BE2C (cell line): ENCODE data around the gene CAMTA1.
"Not testable (repeated sequence)": the region's sequence is repeated elsewhere in the genome, so short reads cannot be mapped to it uniquely, and the experiment has no call there.

ENCODE experiments used
- DNase-seq: peaks from one replicate; pipeline ENCODE4 v3.0.0-alpha.2; 2020
- H3K27me3 ChIP-seq: fragments of 250-450 bp; sonication (Bioruptor Pico); 2 replicates; pipeline ENCODE4 v1.5.1; 2020; ENCODE audit warnings: mild to moderate bottlenecking
- H3K36me3 ChIP-seq: fragments of 250-450 bp; sonication (Bioruptor Pico); 2 replicates; pipeline ENCODE4 v1.5.1; 2020; ENCODE audit warnings: mild to moderate bottlenecking
- H3K4me1 ChIP-seq: fragments of 250-450 bp; sonication (Bioruptor Pico); 2 replicates; pipeline ENCODE4 v1.5.1; 2020
- H3K4me3 ChIP-seq: 2 replicates; pipeline ENCODE4 v1.5.1; 2011; ENCODE audit warnings: low read depth, low read length
- H3K9me3 ChIP-seq: fragments of 250-450 bp; sonication (Bioruptor Pico); 2 replicates; pipeline ENCODE4 v1.5.1; 2020
- CTCF ChIP-seq: IDR thresholded peaks from 2 replicates; pipeline ENCODE4 v1.5.1; 2012; ENCODE audit warnings: mild to moderate bottlenecking, low read depth, low read length

CAMTA1 gene

GRCh38 chr1:7704214-7705047 is 919.2 kb downstream of the CAMTA1 start:
- H3K4me3 ChIP-seq, result peak overlapping the region; percentile 30
- no peaks in the 10 kb centered on the region for H3K27me3 ChIP-seq

GRCh38 chr1:7705048-7705907 is 920.0 kb downstream of the CAMTA1 start:
- DNase-seq, result peak; percentile 21
- no peaks in the 10 kb centered on the region for H3K4me1 ChIP-seq
- no peaks in the 10 kb centered on the region for H3K9me3 ChIP-seq
- H3K36me3 ChIP-seq, result no peaks in the 10 kb centered on the region
- no peaks in the 10 kb centered on the region for H3K27me3 ChIP-seq
- no peak for TF ChIP-seq CTCF
- peak overlapping the region; percentile 30 for H3K4me3 ChIP-seq

More at GRCh38 chr1:7704214-7705047, 919.2 kb downstream of the CAMTA1 start:
- TF ChIP-seq CTCF, result no peak
- Histone ChIP-seq H3K9me3 (no peaks in the 10 kb centered on the region), H3K4me1 (no peaks in the 10 kb centered on the region), H3K36me3 (no peaks in the 10 kb centered on the region)
- peak; percentile 92 for DNase-seq

DNA sequence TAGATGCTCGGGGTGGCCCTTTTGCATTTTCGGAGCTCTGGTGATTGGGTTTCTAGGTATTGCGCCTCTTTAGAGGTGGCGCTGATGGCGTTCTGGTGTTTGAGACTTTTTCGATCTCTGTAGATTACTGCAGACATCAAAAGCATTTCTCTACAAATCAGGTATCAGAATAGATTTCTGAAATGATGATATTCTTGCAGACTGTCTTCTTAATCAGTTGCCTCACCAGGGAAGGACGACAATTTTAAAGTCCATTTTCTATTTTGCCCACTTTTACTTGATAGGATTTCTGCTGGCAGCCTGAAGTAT is 920.6 kb downstream of the CAMTA1 start:
- DNase-seq, result no peak
- TF ChIP-seq CTCF, result no peak
- no peak overlapping the region for H3K4me3 ChIP-seq

DNA sequence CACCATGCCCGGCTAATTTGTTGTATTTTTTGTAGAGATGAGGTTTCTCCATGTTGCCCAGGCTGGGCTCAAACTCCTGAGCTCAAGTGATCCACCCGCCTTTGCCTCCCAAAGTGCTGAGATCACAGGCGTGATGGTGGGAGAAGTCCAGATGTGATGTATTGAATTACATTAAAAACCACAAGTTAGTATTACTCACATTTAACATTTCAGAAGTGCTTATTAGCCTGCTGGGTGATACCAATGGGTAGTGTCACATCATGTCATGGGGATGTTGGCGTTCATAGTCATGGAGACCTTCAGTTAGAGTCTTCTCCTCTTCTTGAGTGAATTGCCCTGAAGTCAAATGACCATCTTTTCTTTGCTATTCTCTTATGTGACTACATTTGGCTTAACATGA is 922.3 kb downstream of the CAMTA1 start:
- H3K4me3 ChIP-seq, result no peak overlapping the region
- no peak for DNase-seq
- no peaks in the 10 kb centered on the region for H3K4me1 ChIP-seq
- no peak for TF ChIP-seq CTCF
- H3K9me3 ChIP-seq, result no peaks in the 10 kb centered on the region
- H3K27me3 ChIP-seq, result no peaks in the 10 kb centered on the region
- no peaks in the 10 kb centered on the region for H3K36me3 ChIP-seq

More for the DNA sequence above, 920.6 kb downstream of the CAMTA1 start:
- Histone ChIP-seq H3K4me1 (no peaks in the 10 kb centered on the region), H3K36me3 (no peaks in the 10 kb centered on the region), H3K27me3 (no peaks in the 10 kb centered on the region), H3K9me3 (no peaks in the 10 kb centered on the region)

DNA sequence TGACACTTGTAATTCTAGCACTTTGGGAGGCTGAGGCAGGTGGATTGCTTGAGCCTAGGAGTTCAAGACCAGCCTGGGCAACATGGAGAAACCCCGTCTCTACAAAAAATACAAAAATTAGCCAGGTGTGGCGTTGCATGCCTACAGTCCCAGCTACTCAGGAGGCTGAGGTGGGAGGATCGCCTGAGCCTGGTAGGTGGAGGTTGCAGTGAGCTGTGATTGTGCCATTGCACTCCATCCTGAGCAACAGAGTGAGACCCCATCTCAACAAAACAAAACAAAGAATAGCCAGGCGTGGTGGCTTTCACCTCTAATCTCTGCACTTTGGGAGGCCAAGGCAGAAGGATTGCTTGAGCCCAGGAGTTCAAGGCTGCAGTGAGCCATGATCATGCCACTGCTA is 922.8 kb downstream of the CAMTA1 start:
- not testable (repeated sequence) for H3K4me3 ChIP-seq, H3K36me3 ChIP-seq, H3K4me1 ChIP-seq, H3K9me3 ChIP-seq, DNase-seq, H3K27me3 ChIP-seq

DNA sequence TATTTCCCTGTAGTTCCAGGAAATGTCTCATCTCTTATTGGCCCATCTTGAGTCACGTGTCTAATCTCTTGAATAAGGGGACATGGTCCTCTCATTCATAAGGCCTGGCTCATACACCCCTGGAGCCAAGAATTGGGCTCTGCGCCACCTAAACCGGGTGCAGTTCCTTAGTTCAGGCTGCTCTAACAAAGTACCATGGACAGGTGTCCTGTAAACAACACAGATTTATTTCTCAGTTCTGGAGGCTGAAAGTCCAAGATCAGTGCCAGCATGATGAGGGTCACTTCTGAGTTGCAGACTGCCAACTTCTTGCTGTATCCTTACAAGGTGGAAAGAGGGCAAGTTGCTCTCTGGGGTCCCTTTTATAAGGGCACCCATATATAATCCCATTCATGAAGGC is 925.6 kb downstream of the CAMTA1 start:
- TF ChIP-seq CTCF, result no peak
- Histone ChIP-seq H3K36me3 (no peaks in the 10 kb centered on the region), H3K9me3 (no peaks in the 10 kb centered on the region), H3K4me1 (no peaks in the 10 kb centered on the region), H3K27me3 (no peaks in the 10 kb centered on the region), H3K4me3 (no peak overlapping the region)
- DNase-seq, result no peak
